Stimulated activated CD8-positive, alpha-beta memory T cell treated with anti-CD3 and anti-CD28 coated beads, Interleukin-15, amount 100 ng/mL, for 48 hours (primary cell): Measurements from ENCODE around the gene LOXL3.

Experiments
- DNase-seq, 2 donors: peaks; one replicate each; pipeline ENCODE4 v3.0.0-alpha.2; 2020; ENCODE audit warnings: low read depth in 2 of 2

LOXL3 gene

GRCh38 chr2:74553892-74554819 is at the start of gene LOXL3, which contains the start of gene DOK1:
LOXL3 (minus strand) TSS chr2:74553942; CDS start chr2:74552634, 1,308 bp downstream.
DOK1 (plus strand) TSS chr2:74554720; CDS start chr2:74554755, 35 bp downstream.
- peak; percentile 67 to 75 for DNase-seq

GRCh38 chr2:74602586-74603281 is 49.0 kb upstream of the LOXL3 start:
- DNase-seq = no peak

DNA sequence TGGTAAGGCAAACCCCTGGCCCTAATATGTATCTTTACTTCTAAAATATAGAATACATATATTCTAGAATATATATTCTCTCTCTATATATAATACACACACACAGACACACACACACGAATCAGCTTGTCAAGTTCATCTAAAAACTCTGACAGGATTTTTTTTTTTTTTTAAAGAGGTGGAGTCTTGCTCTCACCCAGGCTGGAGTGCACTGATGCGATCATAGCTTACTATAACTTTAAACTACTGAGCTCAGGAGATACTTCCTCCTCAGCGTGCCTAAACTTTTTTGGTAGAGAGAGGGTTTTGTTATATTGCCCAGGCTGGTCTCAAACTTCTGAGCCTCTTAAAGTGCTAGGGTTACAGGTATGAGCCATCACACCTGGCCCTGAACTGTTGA is 45.9 kb upstream of the LOXL3 start:
- no peak for DNase-seq

DNA sequence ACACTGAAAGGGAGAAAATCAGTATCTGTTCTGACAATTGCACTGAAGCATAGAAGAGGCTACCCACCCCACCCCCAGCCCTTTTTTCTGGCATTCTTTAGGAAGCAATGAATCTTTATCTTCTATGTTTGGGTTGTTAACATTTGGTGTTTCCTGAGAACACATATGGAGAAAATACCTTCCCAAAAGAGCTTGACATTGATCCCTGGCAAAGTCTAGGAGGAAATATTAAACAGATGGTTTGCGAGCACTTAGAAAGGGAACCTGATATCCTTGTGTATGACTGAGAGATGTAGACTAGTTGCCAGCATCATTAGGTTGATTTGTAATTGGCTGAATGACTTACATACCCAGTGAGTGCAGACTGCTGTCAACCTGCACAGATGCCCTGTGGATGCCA is 43.7 kb upstream of the LOXL3 start:
- DNase-seq = no peak

GRCh38 chr2:74596584-74596983 is 42.8 kb upstream of the LOXL3 start:
- no peak for DNase-seq

DNA sequence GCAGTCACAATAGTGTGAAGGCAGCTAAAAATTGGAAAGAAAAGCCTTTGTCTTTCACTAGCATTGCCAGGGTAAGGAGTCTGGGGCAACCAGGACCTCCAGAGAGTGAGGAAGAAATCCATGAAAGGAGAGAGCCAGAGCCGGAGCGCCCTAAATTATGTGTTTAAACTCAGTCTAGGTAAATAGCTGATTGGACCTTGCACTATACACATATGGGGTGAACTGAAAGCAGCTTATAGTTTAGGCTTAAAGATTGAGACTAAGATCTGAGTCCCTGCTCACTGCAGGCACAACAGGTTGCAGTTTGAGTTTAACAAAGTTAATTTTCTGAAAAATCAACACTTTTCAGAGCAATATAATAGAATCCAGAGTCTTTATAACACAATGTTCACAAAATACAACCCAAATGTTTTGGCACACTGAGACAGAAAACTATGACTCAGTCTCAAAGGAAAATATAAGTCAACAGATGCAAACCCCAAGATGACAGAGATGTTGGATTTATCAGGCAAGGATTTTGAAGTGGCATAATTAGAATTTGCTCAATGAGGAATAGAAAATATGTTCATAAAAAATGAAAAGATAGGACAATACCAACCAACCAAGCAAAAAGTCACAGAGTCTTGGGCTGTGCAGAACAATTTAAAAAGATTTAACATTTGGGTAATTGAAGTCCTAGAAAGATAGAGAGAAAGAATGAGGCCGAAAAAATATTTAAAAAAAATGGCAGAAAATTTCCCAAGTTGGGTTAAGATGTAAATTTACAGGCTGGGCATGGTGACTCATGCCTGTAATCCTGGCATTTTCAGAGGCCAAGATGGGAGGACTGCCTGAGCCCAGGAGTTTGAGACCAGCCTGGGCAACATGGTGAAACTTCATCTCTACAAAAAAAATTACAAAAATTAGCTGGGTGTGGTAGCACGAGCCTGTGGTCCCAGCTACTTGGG is 40.4 kb upstream of the LOXL3 start:
- no peak for DNase-seq

- no peak for DNase-seq
Measured at GRCh38 chr2:74588664-74589063, 34.9 kb upstream of the LOXL3 start.

- peak in 1 of 2 donors; percentile 36 for DNase-seq
Measured at GRCh38 chr2:74587664-74588277, 34.0 kb upstream of the LOXL3 start.

DNA sequence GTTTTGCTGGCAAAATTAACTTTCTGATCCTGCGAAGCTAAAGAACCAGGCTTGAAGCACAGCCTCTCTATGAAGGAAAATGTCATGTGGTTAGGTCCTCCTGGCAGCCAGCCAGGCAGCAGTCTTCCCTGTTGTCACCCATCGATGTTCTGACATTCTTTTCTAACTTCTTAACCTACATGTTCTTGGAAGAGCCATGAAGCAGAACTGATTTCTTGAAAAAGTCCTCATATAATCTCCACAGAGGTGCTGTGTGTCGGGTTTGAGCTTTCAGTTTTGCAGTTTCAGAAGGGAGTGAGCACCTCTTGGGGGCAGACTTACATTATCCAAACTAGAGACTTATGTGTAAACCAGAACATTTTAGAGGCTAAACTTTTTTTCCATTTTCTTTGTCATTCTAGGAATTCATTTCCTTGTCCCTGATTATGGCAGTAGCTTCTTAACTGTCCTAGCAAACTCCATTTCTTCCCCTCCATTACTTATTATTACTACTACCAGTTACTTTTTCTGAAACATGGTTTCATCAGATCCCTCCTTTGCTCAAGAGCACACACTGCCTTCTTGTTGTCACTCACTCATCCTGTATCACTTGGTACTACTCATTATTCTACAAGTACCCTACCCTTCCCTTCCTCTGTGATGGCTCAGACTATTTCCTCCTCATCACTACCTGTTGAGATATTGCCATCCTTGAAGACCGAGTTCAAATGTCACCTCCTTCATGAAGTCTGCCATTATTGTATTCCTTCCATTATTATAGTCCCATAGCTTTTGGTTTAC is 31.9 kb upstream of the LOXL3 start:
- DNase-seq = no peak

GRCh38 chr2:74584088-74584645 is 30.4 kb upstream of the LOXL3 start:
- no peak for DNase-seq

GRCh38 chr2:74583504-74583903 is 29.8 kb upstream of the LOXL3 start:
- no peak for DNase-seq

DNA sequence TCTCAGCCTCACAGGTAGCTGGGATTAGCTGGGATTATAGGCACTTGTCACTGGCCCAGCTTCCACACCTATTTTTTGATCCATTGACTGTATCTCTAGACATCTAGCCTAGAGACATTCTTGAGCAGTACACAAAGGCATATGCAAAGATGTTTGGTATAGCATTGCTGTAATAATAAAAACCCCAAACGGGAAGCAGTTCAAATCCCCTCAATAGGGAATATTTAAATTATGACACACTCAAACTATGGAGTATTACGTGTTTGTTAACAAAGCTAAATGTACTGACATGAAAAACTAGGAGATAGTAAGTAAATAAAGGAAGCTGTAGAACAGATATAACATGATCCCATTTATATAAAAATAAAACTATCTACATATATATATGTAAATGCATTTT is 28.4 kb upstream of the LOXL3 start:
- no peak for DNase-seq

DNA sequence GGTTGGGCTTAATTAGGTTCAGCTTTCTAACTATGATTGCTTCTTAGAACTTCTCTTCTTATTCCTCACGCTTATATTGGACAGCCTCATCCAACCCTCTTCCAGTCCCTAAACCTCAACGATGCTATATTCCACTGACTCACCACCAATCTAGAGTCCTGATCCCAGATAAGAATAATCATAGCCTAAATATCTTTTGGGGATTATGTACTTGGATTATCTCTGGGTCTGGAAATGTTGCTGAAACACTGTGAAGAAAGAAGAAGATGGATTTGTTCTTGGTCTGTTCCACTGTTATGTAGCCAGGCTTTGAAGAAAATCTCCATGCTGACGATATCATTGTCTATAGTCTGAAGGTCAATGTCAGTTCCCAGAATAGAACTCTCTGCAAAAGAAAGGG is 27.7 kb upstream of the LOXL3 start:
- no peak for DNase-seq

GRCh38 chr2:74578408-74578807 is 24.7 kb upstream of the LOXL3 start:
- DNase-seq = no peak

DNA sequence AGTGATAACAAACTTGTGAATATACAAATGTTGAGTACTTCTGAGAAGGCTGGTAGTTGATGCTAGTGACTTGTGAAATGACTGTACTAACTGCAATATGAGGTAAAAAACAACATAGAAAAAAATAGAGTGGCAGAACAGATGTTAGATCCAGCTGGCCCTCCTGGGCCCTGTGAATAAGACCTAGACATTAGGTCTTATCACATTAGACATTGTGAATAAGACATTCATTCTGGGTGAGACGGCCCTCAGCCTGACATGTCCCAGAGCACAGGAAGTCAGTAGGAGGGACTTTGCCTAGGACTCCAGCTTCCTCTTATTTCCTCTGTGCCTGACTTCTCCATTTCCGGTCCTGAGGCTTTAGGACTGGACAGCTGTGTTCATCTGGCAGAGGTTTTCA is 23.7 kb upstream of the LOXL3 start:
- no peak for DNase-seq

DNA sequence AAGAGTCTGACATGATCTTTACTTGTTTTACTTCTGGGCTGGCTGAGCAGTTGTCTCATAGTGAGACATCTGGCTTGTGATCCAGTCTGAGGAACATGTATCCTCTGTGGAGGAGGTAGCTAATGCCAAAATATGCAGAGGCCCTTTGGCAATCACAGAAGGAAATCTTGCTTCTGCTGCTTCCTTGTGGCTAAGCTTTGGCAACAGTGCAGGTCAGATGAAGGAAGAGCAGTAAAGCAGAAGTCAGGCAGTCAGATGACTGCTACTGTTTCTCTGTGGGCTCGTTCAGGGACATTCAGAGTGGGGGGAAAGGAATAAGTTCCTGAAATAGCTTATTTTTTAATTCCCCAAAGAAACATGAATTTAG is 23.1 kb upstream of the LOXL3 start:
- DNase-seq = no peak

- DNase-seq = no peak
Measured at GRCh38 chr2:74576211-74576862, 22.6 kb upstream of the LOXL3 start.

DNA sequence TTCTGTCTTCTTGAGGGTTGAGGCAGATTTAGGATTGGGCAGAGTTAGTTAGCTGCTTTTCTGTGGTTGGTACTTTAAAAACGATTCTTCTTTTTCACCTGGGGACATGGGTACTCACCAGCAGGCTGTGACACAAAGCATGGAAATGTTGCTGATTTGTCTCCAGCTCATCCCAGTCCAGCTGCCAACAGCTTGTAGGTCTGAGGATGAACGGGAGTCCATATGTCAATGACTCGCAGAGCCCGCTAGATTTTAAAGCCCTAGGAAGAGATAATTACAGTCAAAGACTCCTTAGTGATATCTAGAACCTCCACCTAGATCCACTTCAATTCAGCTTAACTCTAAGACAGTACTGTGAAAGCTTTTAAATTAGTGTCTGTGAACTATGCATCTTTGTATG is 21.6 kb upstream of the LOXL3 start:
- no peak for DNase-seq

GRCh38 chr2:74573747-74574562 is 20.2 kb upstream of the LOXL3 start:
- DNase-seq = no peak
